Measurements from ENCODE around the gene NRP1.

The NRP1 gene

GRCh38 chr10:33377658-33378025 lies 43.2 kb upstream of the NRP1 start:
- H3K4me3 ChIP-seq (ENCODE audit: low read depth in 1 of 2, low read length in 1 of 2) = no peak overlapping the region
- TF ChIP-seq CTCF (IDR thresholded peaks at IDR 0.05) = no peak
- no peaks in the 10 kb centered on the region for H3K9me3 ChIP-seq
- H3K27me3 ChIP-seq = no peaks in the 10 kb centered on the region
- no peak overlapping the region for H3K27ac ChIP-seq
- H3K36me3 ChIP-seq = no peaks in the 10 kb centered on the region
- H3K4me1 ChIP-seq (ENCODE audit: control insufficient read depth in 1 of 2, insufficient read depth in 1 of 2, low read depth in 1 of 2, low read length in 1 of 2) = no peaks in the 10 kb centered on the region

GRCh38 chr10:33376976-33377657 lies 42.6 kb upstream of the NRP1 start:
- no peak for TF ChIP-seq CTCF (IDR thresholded peaks at IDR 0.05)
- Histone ChIP-seq H3K4me1 (ENCODE audit: control insufficient read depth in 1 of 2, insufficient read depth in 1 of 2, low read depth in 1 of 2, low read length in 1 of 2) (no peaks in the 10 kb centered on the region), H3K36me3 (no peaks in the 10 kb centered on the region), H3K27ac (no peak overlapping the region), H3K27me3 (no peaks in the 10 kb centered on the region), H3K9me3 (no peaks in the 10 kb centered on the region), H3K4me3 (ENCODE audit: low read depth in 1 of 2, low read length in 1 of 2) (no peak overlapping the region)

DNA sequence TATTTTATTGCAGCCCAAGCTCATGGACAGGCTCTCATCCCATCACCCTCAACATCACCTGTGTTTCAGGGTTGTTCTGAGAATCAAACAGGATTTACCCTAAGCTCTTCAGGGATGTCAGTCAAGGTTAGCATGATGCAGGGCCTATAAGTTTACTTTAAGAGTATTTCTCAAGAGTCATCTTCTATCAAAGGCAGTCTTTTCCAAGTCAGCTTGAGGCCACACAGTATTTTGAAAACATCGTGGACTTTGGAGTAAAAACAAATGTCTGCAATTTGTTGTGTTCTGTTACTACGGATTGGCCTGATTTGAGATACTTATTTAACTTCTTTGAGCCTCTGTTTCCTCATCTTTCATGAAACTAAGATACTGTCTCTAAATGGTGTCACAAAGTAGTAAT lies 42.0 kb upstream of the NRP1 start:
- no peaks in the 10 kb centered on the region for H3K4me1 ChIP-seq (ENCODE audit: control insufficient read depth in 1 of 2, insufficient read depth in 1 of 2, low read depth in 1 of 2, low read length in 1 of 2)
- no peaks in the 10 kb centered on the region for H3K9me3 ChIP-seq
- no peaks in the 10 kb centered on the region for H3K36me3 ChIP-seq
- no peaks in the 10 kb centered on the region for H3K27me3 ChIP-seq
- H3K4me3 ChIP-seq (ENCODE audit: low read depth in 1 of 2, low read length in 1 of 2) = no peak overlapping the region
- no peak overlapping the region for H3K27ac ChIP-seq
- no peak for TF ChIP-seq CTCF (IDR thresholded peaks at IDR 0.05)

DNA sequence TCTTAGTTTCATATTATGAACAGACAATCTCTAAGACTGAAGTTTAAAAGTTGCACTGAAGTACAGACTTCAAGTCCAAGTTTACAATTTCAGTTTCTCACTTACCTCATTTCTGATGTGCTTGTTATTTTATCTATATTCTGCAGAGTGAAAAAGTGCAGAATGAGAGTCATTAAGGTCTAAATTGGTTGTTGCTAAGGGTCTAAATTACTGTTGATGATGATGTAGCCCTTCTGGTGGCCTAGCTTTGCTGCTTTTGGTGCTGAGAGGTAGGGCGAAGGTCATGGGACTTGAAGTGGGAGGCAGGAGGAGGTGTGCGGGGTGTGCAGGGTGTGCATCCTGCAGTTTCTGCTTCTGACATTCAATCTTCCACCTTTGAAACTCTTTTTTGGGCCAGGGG lies 38.8 kb upstream of the NRP1 start:
- H3K4me3 ChIP-seq (ENCODE audit: low read depth in 1 of 2, low read length in 1 of 2) = no peak overlapping the region
- no peaks in the 10 kb centered on the region for H3K36me3 ChIP-seq
- no peaks in the 10 kb centered on the region for H3K9me3 ChIP-seq
- H3K27ac ChIP-seq = no peak overlapping the region
- H3K4me1 ChIP-seq (ENCODE audit: control insufficient read depth in 1 of 2, insufficient read depth in 1 of 2, low read depth in 1 of 2, low read length in 1 of 2) = no peaks in the 10 kb centered on the region
- no peaks in the 10 kb centered on the region for H3K27me3 ChIP-seq
- TF ChIP-seq CTCF (IDR thresholded peaks at IDR 0.05) = no peak

DNA sequence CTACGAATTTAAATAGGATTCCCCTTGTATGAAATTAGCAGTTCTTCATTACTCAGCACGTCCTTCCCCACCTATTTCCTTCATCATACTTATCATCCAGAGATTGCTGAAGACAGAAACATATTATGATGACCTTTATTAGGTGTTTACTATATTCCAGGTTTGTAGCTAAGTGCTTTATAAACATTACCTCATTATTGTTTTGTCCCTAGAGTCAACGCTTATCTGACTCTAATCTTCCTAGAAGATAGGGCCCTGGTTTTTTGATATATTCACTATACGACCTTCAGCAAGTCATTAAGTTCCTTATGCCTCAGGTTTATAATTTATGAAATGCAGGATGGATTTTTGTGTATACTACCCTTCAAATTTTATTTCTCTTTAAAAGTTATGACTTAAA lies 36.8 kb upstream of the NRP1 start:
- H3K4me3 ChIP-seq (ENCODE audit: low read depth in 1 of 2, low read length in 1 of 2) = no peak overlapping the region
- no peaks in the 10 kb centered on the region for H3K27me3 ChIP-seq
- no peak overlapping the region for H3K27ac ChIP-seq
- no peaks in the 10 kb centered on the region for H3K36me3 ChIP-seq
- no peaks in the 10 kb centered on the region for H3K4me1 ChIP-seq (ENCODE audit: control insufficient read depth in 1 of 2, insufficient read depth in 1 of 2, low read depth in 1 of 2, low read length in 1 of 2)
- TF ChIP-seq CTCF (IDR thresholded peaks at IDR 0.05) = no peak
- no peaks in the 10 kb centered on the region for H3K9me3 ChIP-seq

Measured in neutrophil (primary cell).